HG02623 (cell line): ENCODE results near the gene VMP1.

ENCODE experiments used
- ATAC-seq: cut with Tn5 transposase; IDR thresholded peaks from one replicate; pipeline ENCODE4 v1.9.1; 2021; ENCODE audit warnings: moderate library complexity; ENCODE audit not compliant: unreplicated experiment

The VMP1 gene

DNA sequence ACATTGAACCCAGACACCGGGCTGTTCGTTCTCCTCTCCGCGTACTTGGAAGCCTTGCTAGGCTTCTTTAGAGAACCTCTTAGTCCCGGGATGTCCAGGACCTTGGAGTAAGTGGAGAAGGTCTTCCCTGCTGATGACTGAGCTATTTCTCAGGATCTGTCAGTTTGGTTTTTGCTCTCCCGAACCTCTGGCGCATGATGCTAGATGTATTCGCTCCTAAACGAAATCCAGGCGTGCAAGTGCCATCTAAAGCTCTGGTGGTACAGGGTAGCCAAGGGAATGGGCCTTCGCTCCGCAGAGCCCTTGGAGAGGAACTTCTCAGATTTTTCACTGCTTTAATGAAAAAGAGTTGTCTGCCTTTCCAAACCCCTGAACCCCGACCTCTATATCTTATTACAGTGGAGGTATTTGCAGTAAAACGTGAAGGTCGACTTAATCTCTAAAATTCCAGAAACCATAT lies 547 bp downstream of the VMP1 start:
- ATAC-seq, result no peak

GRCh38 chr17:59711936-59712335 lies 4.5 kb downstream of the VMP1 start:
- no peak for ATAC-seq

GRCh38 chr17:59712862-59713261 lies 5.4 kb downstream of the VMP1 start:
- no peak for ATAC-seq

- ATAC-seq, result no peak
These were observed 6.8 kb downstream of the VMP1 start for GRCh38 chr17:59714255-59714654.

- no peak for ATAC-seq
These were observed 9.0 kb downstream of the VMP1 start for GRCh38 chr17:59716427-59716826.

DNA sequence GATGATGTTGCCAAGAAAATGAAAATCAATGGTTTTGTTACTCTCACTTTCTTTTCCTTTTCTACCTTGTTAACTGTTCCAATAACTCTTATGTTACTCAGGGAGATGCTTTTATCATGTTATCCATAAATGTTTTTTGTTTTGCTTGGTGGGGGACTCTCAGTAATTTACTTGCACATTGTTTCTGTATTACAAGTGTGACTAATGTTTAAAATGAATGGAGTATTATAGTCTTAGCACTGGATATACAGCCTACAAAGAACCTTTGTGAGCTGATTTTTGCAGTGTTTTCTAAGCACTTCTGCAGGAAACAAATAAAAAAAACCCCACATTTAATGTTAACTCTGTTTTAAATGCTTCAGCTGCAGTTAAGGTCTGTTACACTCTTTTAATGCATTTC lies 12.1 kb downstream of the VMP1 start:
- no peak for ATAC-seq

DNA sequence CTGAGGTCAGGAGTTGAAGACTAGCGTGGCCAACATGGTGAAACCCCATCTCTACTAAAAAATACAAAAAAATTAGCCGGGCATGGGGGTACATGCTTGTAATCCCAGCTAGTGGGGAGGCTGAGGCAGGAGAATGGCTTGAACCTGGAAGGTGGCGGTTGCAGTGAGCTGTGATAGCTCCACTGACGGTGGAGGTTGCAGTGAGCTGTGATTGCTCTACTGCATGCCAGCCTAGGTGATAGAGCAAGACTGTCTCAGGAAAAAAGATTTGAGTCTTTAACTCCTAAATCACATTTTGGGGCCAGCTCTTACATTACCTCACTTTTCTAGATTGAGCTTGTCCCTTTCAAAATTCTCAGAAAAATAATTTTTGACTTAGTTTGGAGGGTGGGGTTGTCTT lies 15.2 kb downstream of the VMP1 start:
- no peak for ATAC-seq

- ATAC-seq, result no peak
These were observed 15.6 kb downstream of the VMP1 start for GRCh38 chr17:59723041-59723440.

GRCh38 chr17:59723607-59724006 lies 16.2 kb downstream of the VMP1 start:
- ATAC-seq, result no peak

- ATAC-seq, result no peak
These were observed 18.2 kb downstream of the VMP1 start for GRCh38 chr17:59725691-59726090.

- no peak for ATAC-seq
These were observed 20.5 kb downstream of the VMP1 start for GRCh38 chr17:59727817-59728533.

DNA sequence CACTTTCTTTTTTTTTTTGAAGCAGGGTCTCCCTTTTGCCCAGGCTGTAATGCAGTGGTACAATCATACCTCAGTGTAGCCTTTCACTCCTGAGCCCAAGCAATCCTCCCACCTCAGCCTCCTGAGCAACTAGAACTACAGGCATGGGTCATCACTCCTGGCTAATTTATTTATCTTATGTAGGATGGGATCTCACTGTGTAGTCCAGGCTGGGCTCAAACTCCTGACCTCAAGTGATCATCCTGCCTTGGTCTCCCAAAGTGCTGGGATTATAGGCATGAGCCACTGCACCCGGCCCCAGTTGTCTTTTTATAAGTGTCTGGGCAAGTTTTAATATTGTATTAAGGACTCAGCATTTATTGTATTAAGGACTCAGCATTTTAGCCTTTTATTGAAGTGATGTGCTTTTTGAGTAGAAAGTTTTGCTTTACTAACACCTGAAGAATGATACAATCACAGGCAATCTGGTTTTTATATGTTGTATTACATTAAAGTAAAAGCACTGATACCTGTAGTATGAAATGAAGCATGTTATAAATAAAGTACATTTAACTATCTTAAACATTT lies 22.9 kb downstream of the VMP1 start:
- no peak for ATAC-seq

DNA sequence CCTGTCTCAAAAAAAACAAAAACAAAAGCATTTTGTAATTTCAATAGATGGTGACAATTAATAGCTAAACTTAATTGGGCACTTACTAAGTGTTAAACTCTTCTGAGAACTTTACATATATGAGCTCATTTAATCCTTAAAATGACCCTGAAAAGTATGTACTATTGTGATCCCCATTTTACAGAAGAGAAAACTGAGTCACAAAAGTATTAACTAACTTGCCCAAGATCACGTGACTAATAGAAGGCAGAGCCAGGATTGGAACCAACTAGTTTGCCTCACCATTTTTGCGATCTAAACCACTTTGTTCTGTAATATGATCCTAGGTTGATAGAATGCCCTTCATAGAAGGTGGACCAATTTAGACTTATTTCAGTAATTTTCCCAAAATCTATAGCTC lies 26.2 kb downstream of the VMP1 start:
- ATAC-seq, result no peak

DNA sequence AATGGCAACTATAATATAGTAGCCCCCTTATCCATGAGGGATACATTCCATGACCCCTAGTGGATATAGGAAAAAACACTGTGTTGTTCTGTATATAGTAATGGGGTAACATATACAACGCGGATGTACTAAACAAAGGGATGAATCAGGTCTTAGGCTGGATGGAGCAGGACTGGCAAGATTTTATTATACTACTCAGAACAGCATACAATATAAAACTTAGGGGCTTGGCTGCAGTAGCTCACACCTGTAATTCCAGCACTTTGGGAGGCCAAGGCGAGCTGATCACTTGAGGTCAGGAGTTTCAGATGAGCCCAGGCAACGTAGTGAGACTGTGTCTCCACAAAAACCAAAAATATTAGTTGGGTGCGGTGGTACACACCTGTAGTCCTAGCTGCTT lies 26.8 kb downstream of the VMP1 start:
- no peak for ATAC-seq

- ATAC-seq, result no peak
These were observed 29.9 kb downstream of the VMP1 start for GRCh38 chr17:59737324-59737723.

DNA sequence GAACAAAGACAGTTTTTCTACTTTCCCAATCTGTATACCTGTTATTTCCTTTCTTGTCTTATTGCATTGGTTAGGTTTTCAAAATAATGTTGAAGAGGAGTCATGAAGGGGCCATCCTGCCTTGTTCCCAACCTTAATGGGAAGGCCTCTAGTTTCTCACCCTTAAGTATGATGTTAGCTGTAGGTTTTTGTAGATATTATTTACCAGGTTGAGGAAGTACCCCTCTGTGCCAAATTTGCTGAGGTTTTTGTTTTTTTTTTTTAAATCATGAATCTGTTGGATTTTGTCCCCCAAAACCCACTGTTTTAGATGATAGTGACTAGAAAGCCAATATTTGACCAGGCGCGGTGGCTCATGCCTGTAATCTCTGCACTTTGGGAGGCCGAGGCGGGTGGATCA lies 36.4 kb downstream of the VMP1 start:
- ATAC-seq, result no peak

GRCh38 chr17:59745040-59745439 lies 37.6 kb downstream of the VMP1 start:
- no peak for ATAC-seq

DNA sequence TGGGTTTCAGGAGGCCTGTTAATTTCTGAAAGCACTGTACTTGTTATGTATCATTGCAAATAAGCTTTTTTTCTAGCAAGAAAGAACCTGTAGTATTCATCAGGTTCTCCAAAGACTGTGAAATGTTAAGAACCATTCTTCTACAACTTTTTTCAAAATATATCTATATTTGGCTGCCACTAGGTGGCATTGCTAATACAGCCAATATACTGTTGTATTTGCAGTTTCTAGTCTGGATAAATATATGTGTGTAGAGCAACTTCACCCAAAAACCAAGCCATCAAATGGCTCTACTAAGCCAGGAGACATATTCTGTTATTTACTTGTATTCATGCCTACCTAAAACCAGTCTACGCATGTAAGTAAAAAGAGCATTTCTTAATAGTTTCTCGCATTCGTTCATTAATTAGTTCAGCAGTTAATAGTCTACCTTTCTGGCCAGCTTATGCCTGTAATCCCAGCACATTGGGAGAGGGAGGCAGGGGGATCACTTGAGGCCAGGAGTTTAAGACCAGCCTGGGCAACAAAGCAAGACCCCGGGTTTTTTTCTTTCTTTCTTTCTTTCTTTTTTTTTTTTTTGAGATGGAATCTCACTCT lies 39.5 kb downstream of the VMP1 start:
- ATAC-seq, result no peak

DNA sequence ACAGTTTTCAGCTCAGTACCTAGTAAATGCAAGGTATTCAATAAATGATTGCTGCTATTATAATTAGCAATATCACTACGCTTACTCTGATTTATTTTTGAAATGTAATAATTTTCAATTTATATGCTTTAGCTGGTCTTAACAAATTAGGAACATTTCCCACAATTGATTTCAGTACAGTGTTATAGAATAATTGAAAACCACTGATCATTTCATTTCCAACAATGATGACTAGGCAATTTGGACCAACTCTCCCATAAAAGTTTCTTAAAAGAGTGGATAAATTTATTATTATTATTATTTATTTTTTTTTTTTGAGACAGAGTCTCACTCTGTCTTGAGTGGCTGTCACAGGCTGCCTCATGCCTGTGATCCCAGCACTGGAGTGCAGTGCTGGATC lies 41.1 kb downstream of the VMP1 start:
- no peak for ATAC-seq

GRCh38 chr17:59751955-59752413 lies 44.5 kb downstream of the VMP1 start:
- no peak for ATAC-seq

DNA sequence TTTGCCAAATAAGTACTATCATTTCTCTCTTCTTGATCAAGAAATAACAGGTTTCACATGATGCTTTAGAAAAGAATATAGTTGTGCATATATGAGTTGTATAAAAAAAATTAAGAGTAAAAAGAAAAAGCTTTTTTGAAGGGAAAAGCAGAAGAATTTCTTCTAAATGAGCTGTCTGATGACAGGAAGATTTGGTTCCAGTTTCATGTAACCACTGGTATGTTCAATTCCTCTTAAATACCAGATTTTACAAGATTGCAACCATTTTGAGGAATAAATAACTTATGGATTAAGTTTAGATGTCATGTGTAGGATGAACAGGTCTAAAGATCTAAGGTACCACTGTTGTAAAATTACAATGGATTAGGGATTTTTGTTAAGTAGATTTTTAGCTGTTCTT lies 45.0 kb downstream of the VMP1 start:
- ATAC-seq, result no peak

DNA sequence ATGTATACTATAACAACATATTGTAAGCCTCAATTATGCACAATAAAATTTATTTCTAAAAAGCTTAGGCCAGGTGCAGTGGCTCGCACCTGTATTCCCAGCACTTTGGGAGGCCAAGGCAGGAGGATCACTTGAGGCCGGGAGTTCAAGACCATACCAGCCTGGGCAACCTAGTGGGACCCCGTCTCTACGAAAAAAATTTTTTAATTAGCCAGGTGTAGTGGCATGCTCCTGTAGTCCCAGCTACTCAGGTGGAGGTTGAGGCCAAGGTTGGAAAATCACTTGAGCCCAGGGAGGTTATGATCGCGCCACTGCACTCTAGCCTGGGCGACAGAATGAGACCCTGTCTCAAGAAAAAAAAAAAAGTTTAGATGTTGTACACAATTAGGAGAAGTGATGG lies 45.5 kb downstream of the VMP1 start:
- ATAC-seq, result no peak
